GM21360 (cell line): ENCODE results near the gene BTNL3.
"Not testable (repeated sequence)": the region's sequence is repeated elsewhere in the genome, so short reads cannot be mapped to it uniquely, and the experiment has no call there.

Source experiments
- ATAC-seq: cut with Tn5 transposase; IDR thresholded peaks from one replicate; pipeline ENCODE4 v1.9.1; 2021; ENCODE audit warnings: mild to moderate bottlenecking, moderate library complexity; ENCODE audit not compliant: unreplicated experiment

The BTNL3 gene

DNA sequence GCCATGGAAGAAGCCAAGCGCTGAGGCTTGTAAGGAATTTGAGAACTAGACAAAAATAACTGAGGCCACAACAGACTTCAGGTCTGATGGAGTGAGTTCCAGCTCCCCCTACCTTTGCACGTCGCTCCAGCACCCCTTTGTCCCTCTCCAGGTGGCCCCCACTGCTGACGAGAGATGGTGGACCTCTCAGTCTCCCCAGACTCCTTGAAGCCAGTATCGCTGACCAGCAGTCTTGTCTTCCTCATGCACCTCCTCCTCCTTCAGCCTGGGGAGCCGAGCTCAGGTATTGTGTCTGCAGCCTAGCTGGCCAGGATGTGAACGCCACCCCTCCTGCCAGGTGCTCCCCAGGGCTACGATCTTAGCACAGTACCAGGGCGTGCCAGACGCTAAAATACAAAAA is 56.7 kb downstream of the BTNL3 start:
- ATAC-seq = no peak

DNA sequence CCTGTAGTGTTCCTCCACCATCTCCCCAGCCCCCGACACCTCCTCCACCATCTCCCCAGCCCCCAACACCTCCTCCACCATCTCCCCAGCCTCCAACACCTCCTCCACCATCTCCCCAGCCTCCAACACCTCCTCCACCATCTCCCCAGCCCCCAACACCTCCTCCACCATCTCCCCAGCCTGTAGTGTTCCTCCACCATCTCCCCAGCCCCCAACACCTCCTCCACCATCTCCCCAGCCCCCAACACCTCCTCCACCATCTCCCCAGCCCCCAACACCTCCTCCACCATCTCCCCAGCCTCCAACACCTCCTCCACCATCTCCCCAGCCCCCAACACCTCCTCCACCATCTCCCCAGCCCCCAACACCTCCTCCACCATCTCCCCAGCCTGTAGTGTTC is 57.2 kb downstream of the BTNL3 start:
- not testable (repeated sequence) for ATAC-seq

DNA sequence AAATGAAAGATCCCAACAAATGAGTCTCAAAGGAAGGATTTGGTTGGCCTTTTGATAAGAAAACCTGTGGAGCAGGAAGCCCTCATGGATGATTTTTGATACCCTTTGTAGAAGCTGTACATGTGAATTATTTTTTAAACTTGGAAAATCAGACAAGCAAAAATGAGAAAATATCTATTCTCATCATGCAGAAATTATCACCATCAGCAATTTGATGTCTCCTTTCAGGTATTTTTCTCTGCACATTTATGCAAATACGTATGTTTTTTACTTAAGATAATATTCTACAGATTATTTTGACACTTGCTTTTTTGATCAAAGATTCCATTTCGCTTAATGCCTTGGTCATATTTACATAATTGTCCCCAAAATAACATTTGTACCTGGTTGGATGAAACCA is 58.6 kb downstream of the BTNL3 start:
- ATAC-seq = no peak

GRCh38 chr5:181047921-181048320 is 59.3 kb downstream of the BTNL3 start:
- ATAC-seq = no peak

DNA sequence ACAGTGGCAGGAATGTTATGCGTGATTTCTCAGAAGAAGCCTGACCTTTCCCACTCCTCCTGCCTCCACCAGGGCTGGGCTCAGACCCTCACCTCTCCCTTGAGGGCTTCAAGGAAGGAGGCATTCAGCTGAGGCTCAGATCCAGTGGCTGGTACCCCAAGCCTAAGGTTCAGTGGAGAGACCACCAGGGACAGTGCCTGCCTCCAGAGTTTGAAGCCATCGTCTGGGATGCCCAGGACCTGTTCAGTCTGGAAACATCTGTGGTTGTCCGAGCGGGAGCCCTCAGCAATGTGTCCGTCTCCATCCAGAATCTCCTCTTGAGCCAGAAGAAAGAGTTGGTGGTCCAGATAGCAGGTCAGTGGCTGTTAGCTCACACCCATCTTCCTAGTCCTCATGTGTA is 61.4 kb downstream of the BTNL3 start:
- no peak for ATAC-seq

- peak; percentile 22 for ATAC-seq
These were observed 63.4 kb downstream of the BTNL3 start for GRCh38 chr5:181051841-181052671.

GRCh38 chr5:181052672-181053487 is 64.2 kb downstream of the BTNL3 start:
- ATAC-seq = peak; percentile 28

DNA sequence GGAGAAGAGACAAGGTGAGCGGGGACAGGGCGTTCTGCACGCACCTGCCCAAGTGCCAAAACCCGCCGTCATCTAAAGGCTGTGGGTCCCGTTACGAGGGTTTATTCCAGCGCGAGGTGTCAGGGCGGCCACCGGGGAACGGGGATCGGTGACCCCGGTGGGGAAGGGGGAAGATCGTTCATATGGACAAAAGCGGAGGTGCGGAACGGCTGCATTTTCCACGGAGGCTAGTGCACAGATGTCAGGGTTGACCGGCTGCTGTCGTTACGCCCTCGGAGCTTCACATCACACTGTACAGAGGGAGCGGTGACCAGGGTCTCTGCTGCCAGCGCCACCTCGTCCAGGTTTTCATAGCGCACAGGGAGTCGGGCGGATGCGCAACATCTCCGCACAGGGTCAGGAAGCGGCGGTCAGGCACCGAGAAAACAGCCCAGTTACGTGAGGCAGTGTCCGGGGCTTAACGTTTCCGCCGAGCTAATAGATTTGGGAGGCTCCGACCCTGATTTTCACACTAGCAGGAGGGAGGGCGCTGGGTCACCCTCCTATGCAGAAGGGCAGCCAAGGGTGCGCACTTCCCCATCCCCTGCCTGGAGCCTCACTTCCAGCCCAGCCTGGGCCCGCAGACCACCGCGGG is 65.0 kb downstream of the BTNL3 start:
- ATAC-seq = no peak

DNA sequence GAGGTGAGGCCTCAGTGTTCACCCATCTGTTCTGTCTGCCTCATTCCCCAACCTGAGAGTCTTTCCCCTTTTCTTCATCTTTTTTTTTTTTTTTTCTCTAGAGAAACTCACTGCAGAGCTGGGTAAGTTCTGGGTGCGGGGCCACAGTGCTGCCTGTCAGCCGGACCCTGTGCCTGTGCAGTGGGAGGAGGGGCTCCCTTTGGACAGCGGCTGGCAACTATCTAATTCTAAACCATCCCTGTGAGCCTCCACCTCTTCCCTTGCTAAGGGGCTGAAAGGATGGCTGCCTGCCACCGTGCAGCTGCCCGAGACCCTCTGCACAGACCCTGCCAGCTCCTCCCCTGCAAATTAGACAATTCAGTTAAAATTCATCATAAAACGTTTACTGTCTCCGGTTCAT is 65.5 kb downstream of the BTNL3 start:
- ATAC-seq = no peak

DNA sequence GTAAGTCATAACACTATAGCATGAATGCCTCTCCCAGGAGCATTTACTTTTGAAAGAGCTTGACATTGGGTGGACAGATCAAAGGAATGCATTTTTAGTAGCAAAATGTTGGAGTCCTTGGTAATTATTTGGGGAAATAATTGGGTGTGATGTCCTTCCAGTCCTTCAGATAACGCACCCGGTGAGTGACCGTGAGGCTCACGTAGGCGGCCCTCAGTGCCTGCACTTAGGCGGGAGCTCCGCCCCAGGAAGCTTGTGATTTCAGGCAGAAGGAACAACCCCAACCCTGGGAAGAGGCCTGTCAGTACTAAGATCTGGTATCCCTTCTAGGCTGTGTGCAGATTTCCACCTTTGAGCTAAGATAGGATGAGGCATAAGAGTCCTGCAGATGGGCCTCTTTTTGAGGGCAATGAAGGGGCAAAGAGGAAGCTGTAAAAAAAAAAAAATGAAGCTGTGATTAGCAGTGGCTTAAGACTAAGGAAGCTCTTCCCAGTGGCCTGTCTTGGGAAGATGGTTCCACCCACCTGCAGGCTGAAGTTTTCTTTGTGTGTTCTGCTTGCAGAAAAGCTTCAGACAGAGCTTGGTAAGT is 66.3 kb downstream of the BTNL3 start:
- no peak for ATAC-seq
